HG03159 (cell line): ENCODE results near the gene LBX2.
"Not testable (repeated sequence)": the region's sequence is repeated elsewhere in the genome, so short reads cannot be mapped to it uniquely, and the experiment has no call there.

Experiments
- ATAC-seq: cut with Tn5 transposase; IDR thresholded peaks from one replicate; pipeline ENCODE4 v1.9.1; 2021; ENCODE audit warnings: mild to moderate bottlenecking, moderate library complexity; ENCODE audit not compliant: unreplicated experiment

The LBX2 gene

DNA sequence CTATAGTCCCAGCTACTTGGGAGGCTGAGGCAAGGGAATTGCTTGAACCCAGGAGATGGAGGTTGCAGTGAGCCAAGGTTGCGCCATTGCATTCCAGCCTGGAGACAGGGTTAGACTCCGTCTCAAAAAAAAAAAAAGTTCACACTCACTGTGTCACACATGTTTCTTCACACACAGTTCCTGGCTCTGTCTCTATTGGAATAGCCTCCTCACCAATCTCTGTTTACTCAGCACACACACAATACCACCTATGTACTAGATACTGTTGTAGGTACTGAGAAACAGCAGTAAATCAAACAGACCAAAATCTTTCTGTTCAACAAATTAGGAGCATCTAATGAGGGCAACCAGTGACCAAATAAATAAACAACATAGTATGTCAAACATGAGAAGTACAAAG lies 13.3 kb downstream of the LBX2 start:
- no peak for ATAC-seq

DNA sequence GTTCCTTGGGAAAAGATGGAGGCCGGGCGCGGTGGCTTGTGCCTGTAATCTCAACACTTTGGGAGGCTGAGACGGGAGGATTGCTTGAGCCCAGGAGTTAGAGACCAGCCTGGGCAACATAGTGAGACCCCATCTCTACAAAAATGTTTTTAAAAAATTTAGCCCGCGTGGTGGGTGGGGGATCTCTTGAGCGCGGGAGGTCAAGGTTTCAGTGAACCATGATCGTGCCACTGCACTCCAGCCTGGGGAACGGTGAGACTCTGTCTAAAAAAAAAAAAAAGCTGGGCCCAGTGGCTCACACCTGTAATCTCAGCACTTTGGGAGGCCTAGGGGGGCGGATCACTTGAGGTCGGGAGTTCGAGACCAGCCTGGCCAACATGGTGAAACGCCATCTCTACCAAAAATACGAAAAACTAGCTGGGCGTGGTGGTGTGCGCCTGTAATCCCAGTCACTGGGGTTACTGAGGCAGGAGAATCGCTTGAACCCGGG lies 15.7 kb downstream of the LBX2 start:
- not testable (repeated sequence) for ATAC-seq

GRCh38 chr2:74482801-74483674 lies 16.4 kb downstream of the LBX2 start, which contains the start of the genes CCDC142 and TTC31:
CCDC142 (minus strand) TSS chr2:74482998; CDS start chr2:74482837, 161 bp downstream.
TTC31 (plus strand) TSS chr2:74483081; CDS start chr2:74483096, 15 bp downstream.
- peak; percentile 89 for ATAC-seq

- peak; percentile 38 for ATAC-seq
Measured at GRCh38 chr2:74481961-74482800, 17.2 kb downstream of the LBX2 start.

DNA sequence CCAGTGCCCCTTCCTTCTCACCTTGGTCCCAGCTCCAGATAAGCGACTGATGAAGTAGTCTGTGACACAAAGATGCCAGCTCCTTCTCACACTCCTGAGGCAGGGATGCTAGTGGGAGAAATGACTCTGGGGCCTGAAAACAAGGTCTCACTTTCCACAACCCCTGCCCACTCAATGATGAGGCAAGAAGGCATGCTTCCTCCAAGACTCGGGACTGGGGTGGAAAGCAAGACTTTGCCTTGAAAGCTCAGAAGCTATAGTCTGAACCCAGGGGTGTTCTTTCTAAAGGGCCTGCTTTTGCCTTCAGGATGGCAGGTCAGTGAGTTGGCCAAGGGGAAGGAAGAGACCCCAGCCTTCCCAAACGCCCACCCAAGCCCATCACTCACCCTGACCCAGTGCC lies 18.0 kb downstream of the LBX2 start:
- ATAC-seq, result no peak

GRCh38 chr2:74474899-74475298 lies 24.5 kb downstream of the LBX2 start:
- no peak for ATAC-seq

DNA sequence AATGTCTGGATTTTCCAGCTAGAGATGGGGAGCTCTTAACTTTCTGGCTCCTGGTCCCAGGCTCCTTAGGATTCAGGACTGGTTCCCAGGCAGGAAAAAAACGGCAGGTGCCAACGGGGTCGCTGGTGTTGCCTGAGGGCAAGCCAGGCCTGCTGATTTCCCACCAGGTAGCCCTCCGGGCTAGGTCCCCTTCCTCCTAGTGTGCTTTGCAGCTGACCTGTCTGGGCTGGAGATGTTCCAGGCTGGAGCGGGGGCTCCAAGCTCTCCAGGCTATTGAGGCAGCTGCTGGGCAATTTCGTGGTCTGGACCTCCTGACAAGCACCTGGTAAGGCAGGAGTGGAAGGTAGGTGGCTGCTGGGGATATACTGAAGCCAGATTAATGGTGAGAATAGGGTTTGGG lies 24.9 kb downstream of the LBX2 start:
- no peak for ATAC-seq

DNA sequence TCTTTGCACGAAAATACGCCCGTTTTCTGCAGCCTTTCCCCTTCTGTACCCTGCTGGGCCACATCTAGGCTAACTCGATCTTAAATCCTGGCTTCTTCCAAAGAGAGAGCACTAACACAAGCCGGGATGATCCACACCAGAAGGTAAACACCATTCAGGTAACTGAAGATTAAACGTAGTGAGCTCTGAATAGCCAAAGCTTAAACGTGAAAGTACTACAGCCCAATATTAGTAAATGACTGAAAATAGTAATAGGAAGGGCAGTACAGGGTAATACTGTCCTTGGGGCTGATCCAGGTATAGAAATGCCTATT lies 26.5 kb downstream of the LBX2 start:
- peak; percentile 2 for ATAC-seq

DNA sequence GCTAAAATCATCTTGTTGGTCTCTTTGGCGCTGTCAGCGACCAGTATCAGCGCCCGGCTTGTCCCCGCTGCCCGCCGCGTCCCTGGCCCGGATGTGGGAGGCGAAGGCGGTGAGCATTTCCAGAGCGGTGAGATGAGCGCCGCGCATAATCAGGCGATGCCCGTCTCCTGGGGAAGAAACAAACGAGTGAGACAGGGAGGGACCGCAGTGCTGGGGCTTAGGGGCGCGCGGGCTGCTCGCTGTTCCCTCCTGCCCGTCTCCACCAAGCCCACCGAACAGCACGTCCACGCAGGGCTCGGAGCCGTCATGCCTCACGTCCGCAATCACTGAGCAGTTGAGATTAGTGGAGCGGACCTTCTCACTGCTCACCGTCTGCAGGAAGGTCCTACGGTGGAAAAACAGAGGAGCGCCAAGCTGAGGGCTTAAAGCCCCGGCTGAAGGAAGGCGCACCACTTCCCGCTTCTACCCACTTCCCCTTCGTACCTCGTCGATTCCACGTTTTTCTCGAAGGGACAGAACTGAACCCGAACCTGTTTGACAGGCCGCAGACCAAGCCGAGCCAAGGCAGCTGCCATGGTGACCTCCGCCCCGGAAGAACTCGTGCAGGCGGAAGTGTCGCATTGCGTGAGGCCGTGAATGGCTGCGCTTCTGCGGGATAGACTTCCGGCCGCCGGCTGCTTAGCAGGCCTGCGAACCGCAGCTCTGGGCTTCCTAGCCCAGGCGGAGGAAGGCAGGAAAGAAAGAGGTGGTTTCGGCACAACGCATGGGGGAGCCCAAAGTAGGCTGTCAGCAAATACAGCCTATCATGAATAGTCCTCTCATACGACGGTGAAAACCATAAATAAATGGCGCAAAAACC lies 27.1 kb downstream of the LBX2 start, which contains the start of gene MRPL53:
Gene MRPL53 (minus strand): TSS at position 595 of the 859 bp plus-strand sequence. CDS start 20 bp downstream, at position 575.
- ATAC-seq, result peak; percentile 90

DNA sequence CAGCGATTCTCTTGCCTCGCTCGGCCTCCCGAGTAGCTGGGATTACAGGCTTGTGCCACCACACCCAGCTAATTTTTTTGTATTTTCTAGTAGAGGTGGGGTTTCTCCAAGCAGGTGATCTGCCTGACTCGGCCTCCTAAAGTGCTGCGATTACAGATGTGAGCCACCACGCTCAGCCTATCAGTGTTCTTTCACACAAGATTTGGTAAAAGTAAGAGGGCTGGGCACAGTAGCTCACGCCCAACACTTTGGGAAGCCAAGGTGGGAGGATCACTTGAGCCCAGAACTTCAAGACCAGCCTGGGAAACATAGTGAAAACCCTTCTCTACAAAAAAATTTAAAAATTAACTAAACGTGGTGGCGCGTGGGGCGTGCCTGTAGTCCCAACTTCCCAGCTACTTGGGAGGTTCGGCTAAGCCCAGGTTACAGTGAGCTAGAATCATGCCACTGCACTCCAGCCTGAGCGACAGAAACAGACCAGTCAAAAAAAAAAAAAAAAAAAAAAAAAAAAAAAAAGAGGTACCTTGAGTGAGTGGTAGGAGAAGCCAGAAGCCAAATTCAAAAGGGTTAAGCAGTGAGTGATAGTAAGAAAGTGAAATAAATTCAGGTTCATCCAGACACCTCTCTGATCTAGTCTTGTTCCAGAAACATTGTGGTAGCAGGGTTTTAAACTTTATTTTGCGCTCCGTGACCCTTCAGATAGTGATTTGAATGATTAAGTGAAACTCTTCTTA lies 27.9 kb downstream of the LBX2 start:
- no peak for ATAC-seq

GRCh38 chr2:74470742-74471141 lies 28.7 kb downstream of the LBX2 start:
- not testable (repeated sequence) for ATAC-seq

DNA sequence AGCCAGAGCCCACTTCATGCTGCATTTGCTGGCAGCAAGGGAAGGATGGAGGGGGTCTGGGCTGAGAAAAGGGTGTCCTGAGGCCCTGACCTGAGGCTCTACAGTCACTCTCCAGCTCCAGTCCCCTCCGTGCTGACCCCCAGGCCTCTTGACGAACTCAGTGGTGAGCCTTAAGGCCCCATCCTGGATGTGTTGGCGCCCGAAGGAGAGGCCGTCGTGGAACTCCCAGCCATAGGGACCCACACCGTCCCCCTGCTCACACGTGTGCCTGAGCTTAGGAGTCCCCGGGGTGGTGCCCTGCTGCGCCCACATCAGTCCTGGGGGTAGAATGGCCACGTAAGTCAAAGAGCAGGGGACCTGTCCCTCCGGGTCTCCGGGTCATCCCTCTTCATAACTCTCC lies 35.0 kb downstream of the LBX2 start:
- ATAC-seq, result peak; percentile 2

DNA sequence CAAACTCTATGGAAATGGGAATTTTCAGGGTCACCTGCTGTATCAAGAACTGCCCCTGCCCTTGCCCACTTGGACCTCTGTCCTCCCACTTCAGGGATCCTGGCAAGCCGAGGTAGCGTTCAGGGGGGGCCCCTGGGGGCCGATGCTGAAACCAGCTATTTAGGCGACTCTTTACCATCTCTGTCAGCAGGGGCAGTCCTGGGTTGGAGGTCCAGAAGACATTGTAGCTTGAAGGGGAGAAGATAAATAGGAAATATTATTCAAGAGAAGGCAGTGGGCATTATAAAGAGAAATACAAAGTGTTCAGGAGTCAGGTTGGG lies 36.7 kb downstream of the LBX2 start:
- ATAC-seq, result no peak

- ATAC-seq, result no peak
Measured at GRCh38 chr2:74462054-74462785, 37.2 kb downstream of the LBX2 start.

- no peak for ATAC-seq
Measured at GRCh38 chr2:74461187-74462053, 38.0 kb downstream of the LBX2 start.

- not testable (repeated sequence) for ATAC-seq
Measured at GRCh38 chr2:74460187-74460586, 39.2 kb downstream of the LBX2 start.

DNA sequence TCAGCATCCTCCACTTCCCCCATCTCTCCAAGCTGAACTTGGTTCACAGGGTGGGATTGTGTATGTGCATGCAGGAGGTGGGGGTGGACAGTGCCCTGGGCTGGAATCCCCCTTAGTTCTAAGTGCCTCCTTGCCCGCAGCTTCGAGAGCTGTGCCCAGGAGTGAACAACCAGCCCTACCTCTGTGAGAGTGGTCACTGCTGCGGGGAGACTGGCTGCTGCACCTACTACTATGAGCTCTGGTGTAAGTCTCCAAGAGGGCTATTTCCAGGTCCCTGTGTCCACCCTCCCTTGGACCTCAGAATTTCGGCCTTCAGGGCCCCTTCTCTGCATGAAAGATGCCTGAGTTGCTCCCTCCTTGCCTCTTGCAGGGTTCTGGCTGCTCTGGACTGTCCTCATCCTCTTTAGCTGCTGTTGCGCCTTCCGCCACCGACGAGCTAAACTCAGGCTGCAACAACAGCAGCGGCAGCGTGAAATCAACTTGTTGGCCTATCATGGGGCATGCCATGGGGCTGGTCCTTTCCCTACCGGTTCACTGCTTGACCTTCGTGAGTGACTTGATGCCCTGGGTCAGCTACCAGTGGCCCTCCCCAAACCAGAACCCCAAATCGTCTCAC lies 39.8 kb downstream of the LBX2 start:
- ATAC-seq, result not testable (repeated sequence)

- ATAC-seq, result no peak
Measured at GRCh38 chr2:74458938-74459363, 40.5 kb downstream of the LBX2 start.
